Stomach (tissue), 9 donors: ENCODE measurements around the gene MYCN. TPM values are rescaled to one million over a fixed set of nuclear protein-coding genes. Genes with fewer than 3 reads are reported as not detected.

ENCODE experiments used
- DNase-seq, 2 donors: peaks; one replicate each; pipeline versions ENCODE4 v3.0.0 to v3.0.0-alpha.2; 2013 to 2019
- H3K27ac ChIP-seq, 5 donors: fragments of 200-600 bp in 4 of 5; sonication (generic) in 4 of 5; one replicate each; pipeline ENCODE4 v1.5.1; 2013 to 2019; ENCODE audit warnings: mild to moderate bottlenecking in 1 of 5, moderate library complexity in 1 of 5
- H3K27me3 ChIP-seq, 3 donors: fragments of 200-600 bp; sonication (generic); one replicate each; pipeline ENCODE4 v1.5.1; 2017 to 2019; ENCODE audit warnings: mixed run types in 1 of 3
- H3K36me3 ChIP-seq, 4 donors: fragments of 200-600 bp; sonication (generic); 1 replicate in 3 of 4; 2 replicates in 1 of 4; pipeline ENCODE4 v1.5.1; 2016 to 2019
- H3K4me1 ChIP-seq, 4 donors: fragments of 200-600 bp; sonication (generic); one replicate each; pipeline ENCODE4 v1.5.1; 2016 to 2019
- H3K4me3 ChIP-seq, 4 donors: fragments of 200-600 bp; sonication (generic) in 3 of 4; one replicate each; pipeline ENCODE4 v1.5.1; 2016 to 2019; ENCODE audit warnings: mild to moderate bottlenecking in 1 of 4
- H3K9me3 ChIP-seq, 4 donors: fragments of 200-600 bp; sonication (generic); one replicate each; pipeline ENCODE4 v1.5.1; 2016 to 2019
- EP300 ChIP-seq: sonication (generic); formaldehyde crosslinking; IDR thresholded peaks from one replicate; pipeline ENCODE4 v1.6.1; 2017; ENCODE audit warnings: antibody characterized with exemption
- POLR2A ChIP-seq, 4 donors: fragments of 450-650 bp; IDR thresholded peaks; one replicate each; pipeline ENCODE4 v1.6.1; 2016; ENCODE audit warnings: antibody characterized with exemption in 4 of 4, control low read depth in 2 of 4, mild to moderate bottlenecking in 1 of 4, moderate library complexity in 1 of 4
- POLR2AphosphoS5 ChIP-seq, 3 donors: sonication (generic); formaldehyde crosslinking; IDR thresholded peaks; one replicate each; pipeline ENCODE4 v1.6.1; 2016; ENCODE audit warnings: antibody characterized with exemption in 3 of 3
- WGBS, 5 donors: extraction: QIAGEN DNeasy Blood & Tissue Kit in 3 of 5; methylation state at CpG; one replicate each; pipeline versions ENCODE4 v1.1.5 to v1.1.7; 2013 to 2018; 5-methylcytosine and 5-hydroxymethylcytosine counted together
- intact Hi-C: fragments of 100-400 bp; cut with DNase I; formaldehyde crosslinking; loops from one replicate; pipeline ENCODE4 v1.15.1; 2023; ENCODE audit warnings: low total_unique reads
- polyA plus RNA-seq, 3 donors: library from polyadenylated mRNA; stranded (reverse); fragments of 200-250 nt; gene quantifications; one replicate each; pipeline ENCODE4 v1.2.3, GENCODE V29; 2013
- total RNA-seq, 5 donors: library from RNA; depleted of rRNA; stranded (reverse); fragments of >200 nt; gene quantifications; one replicate each; pipeline versions ENCODE4 v1.1.0 to v1.2.3, GENCODE V29; 2014 to 2016
- TF ChIP-seq, protein P1 (sequence below), 7 experiments: fragments of 450-650 bp in 4 of 7; fragments of 200-600 bp in 3 of 7; sonication (generic) in 3 of 7; IDR thresholded peaks; one replicate each; pipeline ENCODE4 v1.5.1; 2016 to 2019; ENCODE audit warnings: antibody characterized with exemption in 7 of 7, control low read depth in 2 of 7, mild to moderate bottlenecking in 1 of 7
- donor health status: healthy with polysubstance abuse.
- donor health status: Bipolar disorder and iron deficiency.
- donor health status: healthy.

The MYCN gene
- total and polyA plus RNA-seq, 8 donors, result 0.90 to 9.6 (median 2.3) TPM; not detected in 1

DNA sequence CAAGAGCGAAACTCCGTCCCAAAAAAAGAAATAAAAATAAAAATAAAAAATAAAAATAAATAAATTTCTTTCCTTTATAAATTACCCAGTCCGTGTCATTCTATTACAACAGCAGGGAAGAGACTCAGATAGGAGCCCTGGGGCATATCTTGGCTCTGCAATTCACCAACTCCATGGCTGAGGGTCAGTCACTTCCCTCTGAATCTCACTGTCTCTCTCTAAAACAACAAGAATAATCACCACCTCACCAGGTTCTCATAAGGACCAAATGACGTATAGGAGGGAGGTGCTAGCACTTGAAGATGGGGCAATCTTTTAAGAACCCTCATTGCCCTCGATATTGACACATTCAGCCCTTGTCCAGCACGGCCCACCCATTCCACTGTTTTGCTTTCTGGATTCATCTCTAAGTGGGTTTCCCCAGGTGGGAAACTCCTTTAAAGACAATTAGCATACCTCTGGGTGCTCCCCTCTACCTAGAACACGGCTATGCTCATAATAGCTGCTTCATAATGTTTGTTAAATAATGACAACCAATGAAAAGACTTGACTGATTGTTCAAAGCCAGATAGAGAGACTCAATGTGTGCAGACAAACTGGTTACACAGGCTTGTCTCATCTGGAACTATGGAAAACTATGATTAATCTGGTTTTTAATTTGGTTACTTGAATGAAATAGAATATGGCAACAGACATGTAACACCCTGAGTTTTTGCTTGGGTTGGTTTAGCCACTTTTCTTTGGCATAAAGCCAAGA, 15.1 kb downstream of the MYCN start:
- H3K4me1 ChIP-seq, result no peaks in the 10 kb centered on the region
- no peaks in the 10 kb centered on the region for H3K36me3 ChIP-seq
- peak in 1 of 2 donors; percentile 63 for DNase-seq
- TF ChIP-seq, protein P1, sequence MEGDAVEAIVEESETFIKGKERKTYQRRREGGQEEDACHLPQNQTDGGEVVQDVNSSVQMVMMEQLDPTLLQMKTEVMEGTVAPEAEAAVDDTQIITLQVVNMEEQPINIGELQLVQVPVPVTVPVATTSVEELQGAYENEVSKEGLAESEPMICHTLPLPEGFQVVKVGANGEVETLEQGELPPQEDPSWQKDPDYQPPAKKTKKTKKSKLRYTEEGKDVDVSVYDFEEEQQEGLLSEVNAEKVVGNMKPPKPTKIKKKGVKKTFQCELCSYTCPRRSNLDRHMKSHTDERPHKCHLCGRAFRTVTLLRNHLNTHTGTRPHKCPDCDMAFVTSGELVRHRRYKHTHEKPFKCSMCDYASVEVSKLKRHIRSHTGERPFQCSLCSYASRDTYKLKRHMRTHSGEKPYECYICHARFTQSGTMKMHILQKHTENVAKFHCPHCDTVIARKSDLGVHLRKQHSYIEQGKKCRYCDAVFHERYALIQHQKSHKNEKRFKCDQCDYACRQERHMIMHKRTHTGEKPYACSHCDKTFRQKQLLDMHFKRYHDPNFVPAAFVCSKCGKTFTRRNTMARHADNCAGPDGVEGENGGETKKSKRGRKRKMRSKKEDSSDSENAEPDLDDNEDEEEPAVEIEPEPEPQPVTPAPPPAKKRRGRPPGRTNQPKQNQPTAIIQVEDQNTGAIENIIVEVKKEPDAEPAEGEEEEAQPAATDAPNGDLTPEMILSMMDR (IDR thresholded peaks at IDR 0.05), result no peak
- no peak for TF ChIP-seq EP300
- TF ChIP-seq POLR2A (IDR thresholded peaks at IDR 0.05), result no peak
- no peak for TF ChIP-seq POLR2AphosphoS5 (IDR thresholded peaks at IDR 0.05)
- H3K27ac ChIP-seq, result no peak overlapping the region
- no peaks in the 10 kb centered on the region for H3K9me3 ChIP-seq
- no peak overlapping the region for H3K4me3 ChIP-seq
- intact Hi-C loops, result no loop called here
- no peaks in the 10 kb centered on the region for H3K27me3 ChIP-seq
- 77 to 85% (median 81%) methylated on average over 7 of the region's 7 CpGs for WGBS, 5 donors

DNA sequence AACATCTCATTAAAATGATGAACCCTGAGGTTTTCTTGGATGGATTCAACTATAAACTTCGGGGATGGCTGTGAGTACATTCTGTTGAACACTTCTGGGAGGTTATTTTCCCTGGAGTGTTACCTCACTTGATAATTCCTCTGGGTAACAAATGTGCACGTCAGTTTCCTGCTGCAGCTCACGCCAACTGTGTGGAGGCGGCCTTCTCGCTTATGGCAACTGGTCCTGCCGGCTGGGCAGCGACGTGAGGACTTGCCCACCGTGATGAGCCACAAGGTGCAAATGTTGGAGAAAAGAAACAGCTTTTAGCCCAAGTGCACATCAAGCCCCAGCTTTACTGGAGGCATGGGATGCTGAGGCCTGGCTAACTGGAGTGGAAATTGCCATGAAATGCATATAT, 15.9 kb downstream of the MYCN start:
- H3K4me1 ChIP-seq, result no peaks in the 10 kb centered on the region
- no peaks in the 10 kb centered on the region for H3K36me3 ChIP-seq
- DNase-seq, result no peak
- H3K27me3 ChIP-seq, result no peaks in the 10 kb centered on the region
- WGBS, 5 donors, result 80 to 92% (median 92%) methylated on average over 9 of the region's 9 CpGs
- no peak overlapping the region for H3K4me3 ChIP-seq
- intact Hi-C loops, result no loop called here
- no peak for TF ChIP-seq EP300
- TF ChIP-seq, protein P1 (IDR thresholded peaks at IDR 0.05), result no peak
- no peak for TF ChIP-seq POLR2AphosphoS5 (IDR thresholded peaks at IDR 0.05)
- no peak for TF ChIP-seq POLR2A (IDR thresholded peaks at IDR 0.05)
- no peaks in the 10 kb centered on the region for H3K9me3 ChIP-seq
- H3K27ac ChIP-seq, result no peak overlapping the region

DNA sequence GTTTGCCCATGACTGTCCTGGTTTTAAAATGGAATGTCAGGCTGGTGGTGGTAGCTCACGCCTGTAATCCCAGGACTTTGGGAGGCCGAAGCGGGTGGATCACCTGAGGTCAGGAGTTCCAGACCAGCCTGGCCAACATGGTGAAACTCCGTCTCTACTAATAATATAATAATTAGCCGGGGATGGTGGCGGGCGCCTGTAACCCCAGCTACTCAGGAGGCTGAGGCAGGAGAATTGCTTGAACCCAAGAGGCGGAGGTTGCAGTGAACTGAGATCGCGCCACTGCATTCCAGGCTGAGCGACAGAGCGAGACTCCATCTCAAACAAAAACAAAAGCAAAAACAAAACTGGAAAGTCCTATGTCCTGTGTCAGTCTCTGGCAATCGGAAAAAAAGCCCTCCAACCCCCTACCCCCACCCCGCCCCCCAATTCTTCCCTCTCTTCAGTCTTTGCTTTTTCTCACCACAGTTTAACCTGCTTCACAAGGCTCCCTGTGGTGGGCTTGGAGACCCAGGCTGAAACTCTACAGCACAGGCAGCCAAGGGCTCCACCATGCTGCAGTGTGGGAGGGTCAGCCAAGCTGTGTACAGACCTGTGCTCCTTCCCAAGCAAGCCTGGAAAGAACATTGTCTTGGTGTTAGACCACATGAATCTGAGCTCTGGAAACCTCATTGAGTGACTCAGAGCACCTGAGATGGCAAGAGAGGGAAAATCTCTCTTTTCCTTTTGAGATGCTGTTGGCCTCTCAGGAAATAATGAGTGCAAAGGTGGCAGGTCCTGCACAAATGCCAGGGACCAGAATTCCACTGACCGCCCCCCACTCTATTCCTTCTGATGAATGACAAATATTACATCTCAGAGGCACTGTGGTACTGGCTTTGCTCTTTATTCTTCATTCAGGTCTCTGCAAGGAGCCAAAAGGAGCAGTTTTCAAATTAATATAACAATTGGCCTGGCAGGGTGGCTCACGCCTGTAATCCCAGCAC, 16.7 kb downstream of the MYCN start:
- Histone ChIP-seq H3K27ac (no peak overlapping the region), H3K4me1 (no peaks in the 10 kb centered on the region), H3K36me3 (no peaks in the 10 kb centered on the region), H3K4me3 (no peak overlapping the region), H3K9me3 (no peaks in the 10 kb centered on the region), H3K27me3 (no peaks in the 10 kb centered on the region)
- TF ChIP-seq, protein P1 (IDR thresholded peaks at IDR 0.05), result no peak
- intact Hi-C loops, result no loop called here
- WGBS, 5 donors, result 95 to 97% (median 96%) methylated on average over 16 of the region's 16 CpGs
- DNase-seq, result no peak

DNA sequence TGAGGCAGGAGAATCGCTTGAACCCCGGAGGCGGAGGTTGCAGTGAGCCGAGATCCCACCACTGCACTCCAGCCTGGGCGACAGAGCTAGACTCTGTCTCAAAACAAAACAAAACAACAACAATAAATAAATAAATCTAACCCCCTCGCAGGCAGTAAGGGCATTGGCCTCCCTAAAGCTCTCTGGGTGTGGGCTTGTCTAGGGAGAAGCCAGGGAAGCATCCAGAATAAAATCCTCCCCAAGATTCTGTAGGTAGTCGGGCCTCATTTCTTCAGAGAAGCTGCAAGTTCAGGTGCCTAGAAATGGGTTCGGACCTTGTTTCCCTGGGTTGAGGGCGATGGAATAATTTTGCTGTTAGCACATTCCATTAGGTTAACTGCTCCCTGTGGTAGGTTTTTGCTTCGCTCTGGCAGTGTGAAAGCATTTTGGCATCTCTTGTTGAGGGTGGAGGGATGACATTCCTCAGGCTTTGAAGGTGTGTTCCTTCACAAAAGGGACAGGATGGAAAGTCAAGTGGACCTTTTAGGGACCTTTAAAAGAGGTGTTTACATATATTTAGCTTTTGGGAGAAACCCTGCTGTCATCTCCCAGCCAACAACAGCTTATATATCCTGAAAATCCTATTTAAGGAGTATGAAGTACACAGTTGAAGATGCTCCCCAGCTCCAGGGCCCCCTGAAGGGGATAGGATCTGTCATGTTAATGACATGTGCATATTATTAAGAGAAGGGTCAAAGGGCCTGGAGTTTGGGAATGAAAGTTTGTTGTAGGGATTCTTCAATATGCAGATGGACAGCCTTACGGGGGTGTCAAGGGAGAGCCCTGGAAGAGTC, 17.7 kb downstream of the MYCN start:
- H3K27ac ChIP-seq, result no peak overlapping the region
- H3K4me1 ChIP-seq, result no peaks in the 10 kb centered on the region
- H3K9me3 ChIP-seq, result no peaks in the 10 kb centered on the region
- no peak overlapping the region for H3K4me3 ChIP-seq
- DNase-seq, result no peak
- intact Hi-C loops, result no loop called here
- H3K27me3 ChIP-seq, result no peaks in the 10 kb centered on the region
- H3K36me3 ChIP-seq, result no peaks in the 10 kb centered on the region
- 84 to 96% (median 93%) methylated on average over 11 of the region's 11 CpGs for WGBS, 5 donors
- TF ChIP-seq POLR2AphosphoS5 (IDR thresholded peaks at IDR 0.05), result no peak
- TF ChIP-seq, protein P1 (IDR thresholded peaks at IDR 0.05), result no peak
- no peak for TF ChIP-seq POLR2A (IDR thresholded peaks at IDR 0.05)
- no peak for TF ChIP-seq EP300
